Measurements from ENCODE around the gene EMC8. TPM values are rescaled to one million over a fixed set of nuclear protein-coding genes. Genes with fewer than 3 reads are reported as not detected.

EMC8 gene
- total and polyA plus RNA-seq, 10 of the 15 experiments (the other 5 are each of a cell fraction or from before 2014, with no cell fraction given): 7.8 to 62.0 (median 33.5) TPM

GRCh38 chr16:85736921-85737320, 62.4 kb downstream of the EMC8 start (continued):
- TF ChIP-seq PKNOX1 (IDR thresholded peaks at IDR 0.05) (no peak), NR2C2 (IDR thresholded peaks at IDR 0.05; ENCODE audit: borderline replicate concordance, control insufficient read depth, insufficient read length, low read depth) (no peak), ZNF384 (IDR thresholded peaks at IDR 0.05; ENCODE audit: borderline replicate concordance, low read depth, low read length) (no peak), SPI1 (IDR thresholded peaks at IDR 0.05; ENCODE audit: borderline replicate concordance, insufficient read depth, low read depth, low read length) (no peak), SMARCA5 (IDR thresholded peaks at IDR 0.05) (no peak), NFXL1 (IDR thresholded peaks at IDR 0.05; ENCODE audit: borderline replicate concordance) (no peak)

- FAIRE-seq: no peak
- no peak for ATAC-seq
- no peaks in the 10 kb centered on the region; the same call in 1 of the 2 replicates for H4K20me1 ChIP-seq (ENCODE audit: control insufficient read depth, insufficient read depth)
- no peak for DNase-seq (ENCODE audit: low read depth, low spot score)
- CTCF ChIA-PET: interaction anchor here (0.7 to 2.6 kb wide), 3 partner anchors 13 to 50 kb away, joined by 3 to 9 read pairs (median 4); no protein-coding TSS in a partner anchor
- in situ Hi-C loops (cut with MboI) (no loop called here), intact Hi-C loops (cut with micrococcal nuclease; ENCODE audit: unreplicated experiment) (loop anchor here (2.0 kb wide), 1 partner anchor 21 kb away; no protein-coding TSS in a partner anchor)
- no peaks in the 10 kb centered on the region for H3K27me3 ChIP-seq (replicated peaks in 1 of 2; ENCODE audit: control insufficient read depth in 2 of 2, insufficient read depth in 2 of 2, low read length in 1 of 2)
- no TSS peak for BruUV-seq (replicated peaks)
- no peak overlapping the region for H3K4me3 ChIP-seq
- POLR2A ChIA-PET: no interaction called here
- TF ChIP-seq ZNF24 (IDR thresholded peaks at IDR 0.05) (no peak), PML (IDR thresholded peaks at IDR 0.05; ENCODE audit: low read length) (no peak), RBBP5 (conservative IDR thresholded peaks at IDR 0.05) (no peak), CEBPZ (IDR thresholded peaks at IDR 0.05; ENCODE audit: low read depth, low read length) (no peak)
- H3K4me1 ChIP-seq (ENCODE audit: control insufficient read depth, insufficient read depth, low read length): peaks cover 15% of the 10 kb centered on the region
- H3K9ac ChIP-seq (ENCODE audit: control insufficient read depth, insufficient read depth, low read length): no peak overlapping the region
- no peaks in the 10 kb centered on the region for H3K79me2 ChIP-seq (ENCODE audit: control insufficient read depth, insufficient read depth, low read length)
- no peaks in the 10 kb centered on the region; the same call in 2 of the 3 replicates for H3K9me3 ChIP-seq (replicated peaks; ENCODE audit: control insufficient read depth, insufficient read depth, low read length)
- 56% methylated on average over 6 of the region's 6 CpGs for WGBS (ENCODE audit: insufficient coverage, insufficient replicate concordance, low lambda C conversion rate, missing lambda C conversion rate)
- H3K4me2 ChIP-seq (ENCODE audit: control insufficient read depth, insufficient read depth): peak overlapping the region; percentile 34; the same call in 1 of the 2 replicates
- H3K36me3 ChIP-seq (ENCODE audit: control insufficient read depth in 2 of 2, insufficient read depth in 2 of 2, low read length in 1 of 2): no peaks in the 10 kb centered on the region
- H2AFZ ChIP-seq (ENCODE audit: control insufficient read depth, low read depth, low read length): no peak overlapping the region
- RAD21 ChIA-PET (ENCODE audit: unreplicated experiment): interaction anchor here (1.2 to 1.3 kb wide), 2 partner anchors 17 to 19 kb away, joined by 3 to 4 read pairs; no protein-coding TSS in a partner anchor
- H3K27ac ChIP-seq (ENCODE audit: control insufficient read depth, insufficient read depth): no peak overlapping the region
- SMC1A ChIA-PET (ENCODE audit: uncharacterized antibody, unreplicated experiment): interaction anchor here (0.5 to 0.9 kb wide), 3 partner anchors 18 to 36 kb away, joined by 3 read pairs; no protein-coding TSS in a partner anchor
Observed at GRCh38 chr16:85735946-85736345, 63.4 kb downstream of the EMC8 start.

Measured in GM12878 (cell line).